Activated CD8-positive, alpha-beta memory T cell treated with anti-CD3 and anti-CD28 coated beads for 1 hour (primary cell): ENCODE results near the gene CDC42.

Experiments used
- DNase-seq, 2 donors: peaks; one replicate each; pipeline ENCODE4 v3.0.0-alpha.2; 2020; ENCODE audit warnings: low read depth in 1 of 2; ENCODE audit errors: extremely low read depth in 1 of 2

The CDC42 gene

DNA sequence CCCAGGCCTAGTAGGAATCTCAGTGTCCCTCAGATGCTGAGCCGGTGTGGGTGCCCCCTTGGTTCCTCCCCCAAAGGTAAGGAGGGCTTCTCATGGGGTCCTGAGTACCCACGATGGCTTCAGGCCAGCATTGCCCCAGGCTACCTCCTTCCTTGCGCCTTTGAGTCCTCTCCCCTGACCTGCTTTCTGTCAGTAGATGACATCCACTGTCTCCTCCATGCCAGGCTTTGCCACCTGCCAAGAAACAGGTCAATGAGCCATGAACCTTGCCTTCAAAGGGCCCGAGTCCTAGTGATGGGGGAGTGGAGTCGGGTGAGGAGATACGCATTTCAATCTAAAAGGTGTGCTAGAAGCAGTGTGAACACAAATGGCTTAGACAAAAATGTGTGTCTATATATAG is 74.7 kb downstream of the CDC42 start:
- DNase-seq, result no peak

DNA sequence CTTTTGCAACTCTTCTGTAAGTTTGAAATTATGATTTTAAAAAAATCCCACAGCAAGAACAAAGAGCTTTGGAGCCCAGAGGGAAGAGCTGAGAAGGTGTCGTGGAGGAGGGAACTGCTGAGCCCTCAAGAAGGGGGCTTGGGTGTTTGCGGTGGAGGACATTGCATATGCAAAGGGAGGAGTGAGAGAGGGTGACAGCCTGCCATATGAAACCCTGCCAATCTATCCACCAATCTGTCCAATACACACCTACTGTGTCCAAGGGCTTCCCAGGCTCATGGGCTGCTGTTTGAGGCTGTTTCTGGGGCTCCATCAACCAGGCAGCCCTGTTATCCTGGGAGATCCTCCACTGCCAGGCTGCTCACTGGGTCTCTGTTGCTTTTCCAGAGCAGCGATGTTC is 75.2 kb downstream of the CDC42 start:
- DNase-seq, result no peak

DNA sequence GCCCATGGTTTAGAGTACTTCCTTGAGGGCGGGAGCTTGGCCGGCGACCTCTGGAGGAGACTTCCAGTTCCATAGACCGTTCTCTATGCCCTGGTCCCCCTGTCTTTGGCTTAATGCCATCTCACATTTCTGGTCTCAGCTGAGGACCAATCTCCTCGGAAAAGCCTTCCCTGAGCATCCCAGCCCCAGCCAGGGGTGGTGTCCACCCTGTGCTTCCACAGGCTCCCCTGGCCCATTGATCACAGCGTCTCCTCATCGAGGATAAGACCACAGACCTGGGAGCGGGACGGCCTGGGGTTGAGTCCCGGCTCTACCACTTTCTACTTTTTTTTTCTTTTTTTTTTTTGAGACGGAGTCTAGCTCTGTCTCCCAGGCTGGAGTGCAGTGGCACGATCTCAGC is 75.9 kb downstream of the CDC42 start:
- no peak for DNase-seq

DNA sequence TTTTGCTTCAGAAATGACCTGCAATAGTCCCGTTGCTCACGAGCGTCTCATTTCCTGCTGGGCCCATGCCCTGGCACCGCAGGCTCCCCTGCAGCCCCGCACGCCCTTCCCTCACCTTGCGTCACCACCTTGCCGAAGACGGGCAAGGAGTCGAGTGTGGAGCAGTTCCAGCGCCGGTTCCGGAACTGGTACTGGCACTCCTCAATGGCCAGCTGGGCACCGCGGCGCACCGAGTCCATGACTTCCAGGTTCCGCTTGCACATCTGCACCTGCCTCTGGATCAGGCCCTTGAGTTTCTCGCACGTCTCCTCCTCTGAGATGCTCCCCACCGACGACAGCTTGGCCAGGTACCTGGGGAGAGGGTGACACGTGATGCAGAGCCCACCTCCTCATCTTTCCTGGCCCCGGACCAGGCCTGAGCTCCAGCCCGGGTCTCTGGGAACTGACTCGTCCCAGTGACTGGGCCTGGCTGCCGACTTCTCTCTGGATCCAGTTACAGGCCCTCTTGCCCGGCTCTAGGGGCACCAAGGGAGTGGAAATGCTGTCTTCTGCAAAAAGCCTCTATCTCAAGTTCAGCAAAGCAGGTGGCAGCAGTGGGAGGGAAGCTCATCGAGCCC is 77.1 kb downstream of the CDC42 start:
- no peak for DNase-seq

DNA sequence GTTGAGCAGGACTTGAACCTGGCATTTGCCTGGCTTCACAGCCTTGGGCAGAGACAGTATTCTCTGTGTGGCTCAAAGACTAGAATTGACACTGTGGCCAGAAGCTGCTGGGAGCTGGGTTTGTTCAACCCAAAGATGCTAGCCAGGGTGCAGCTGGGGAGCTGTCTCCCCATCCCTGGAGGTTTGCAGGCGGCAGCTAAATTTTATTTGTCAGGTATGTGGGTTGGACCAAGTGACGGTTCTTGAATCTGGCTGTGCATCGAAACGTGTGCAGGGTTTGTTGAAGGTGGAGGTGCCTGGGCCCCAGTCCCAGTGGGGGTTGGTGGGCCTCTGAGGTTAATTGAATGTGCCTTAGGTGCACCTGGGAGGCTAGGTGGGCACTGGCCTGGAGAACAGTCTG is 78.6 kb downstream of the CDC42 start:
- no peak for DNase-seq

DNA sequence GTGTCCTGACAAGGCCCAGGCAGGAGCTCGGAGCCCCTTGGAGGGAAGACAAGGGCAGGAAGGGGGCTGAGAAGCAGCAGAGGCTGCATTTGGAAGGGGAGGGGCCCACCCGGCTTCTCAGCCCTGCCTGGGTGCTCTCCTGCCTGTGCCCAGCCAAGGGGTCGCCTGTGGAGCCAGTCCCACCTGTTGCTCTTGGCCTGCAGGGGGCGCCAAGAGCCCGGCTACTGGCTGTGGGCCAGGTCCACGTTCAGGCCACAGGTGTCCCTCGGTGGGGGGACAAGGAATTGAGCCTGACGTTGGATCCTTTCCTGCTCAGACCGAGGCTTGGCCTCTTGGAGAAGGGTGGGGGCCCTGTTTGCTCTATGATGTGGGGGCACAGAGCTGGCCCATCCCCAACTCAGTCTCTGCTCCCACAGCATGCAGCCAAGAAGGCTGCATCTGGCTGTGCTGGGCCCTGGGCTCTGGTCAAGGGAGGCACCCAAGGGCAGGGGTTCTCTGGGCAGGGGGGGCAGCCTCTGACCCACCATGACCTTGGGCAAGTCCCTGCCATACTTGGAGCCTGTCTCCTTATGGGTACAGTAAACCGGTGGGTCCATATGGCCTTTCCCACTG is 79.5 kb downstream of the CDC42 start:
- peak in 1 of 2 donors; percentile 41 for DNase-seq

DNA sequence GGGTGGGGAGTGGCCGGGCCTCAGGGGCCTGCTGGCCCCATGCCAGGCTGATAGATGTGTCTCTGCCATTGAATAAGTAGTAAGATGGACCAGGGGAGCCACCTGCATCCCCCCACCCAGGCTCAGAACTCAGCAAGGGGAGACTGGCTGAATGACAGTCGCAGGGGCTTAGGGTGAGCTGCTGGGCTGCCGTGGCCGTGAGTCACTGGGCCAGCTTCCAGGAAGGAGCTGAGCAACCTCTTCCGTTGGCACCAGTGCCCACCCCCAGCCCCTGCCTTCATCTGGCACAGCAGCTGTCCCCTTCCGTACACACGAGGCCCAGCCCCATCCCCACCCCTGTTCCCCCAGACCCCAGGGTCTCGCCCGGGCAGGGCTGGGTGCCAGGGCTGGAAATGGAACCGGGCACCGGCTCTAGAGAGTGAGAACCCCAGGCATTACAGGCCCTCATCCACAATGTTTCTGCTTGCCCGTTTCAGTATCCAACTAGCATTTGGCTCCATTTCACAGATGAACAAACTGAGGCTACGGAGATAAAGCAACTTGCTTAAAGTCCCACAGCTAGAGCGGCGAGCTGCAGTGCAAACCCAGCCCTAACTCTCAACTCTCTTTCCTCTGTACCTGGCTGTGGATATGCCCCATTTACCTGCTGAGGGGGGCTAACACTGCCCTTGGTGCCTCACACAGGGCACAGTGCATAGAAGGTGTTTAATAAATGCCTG is 80.2 kb downstream of the CDC42 start:
- DNase-seq, result no peak

DNA sequence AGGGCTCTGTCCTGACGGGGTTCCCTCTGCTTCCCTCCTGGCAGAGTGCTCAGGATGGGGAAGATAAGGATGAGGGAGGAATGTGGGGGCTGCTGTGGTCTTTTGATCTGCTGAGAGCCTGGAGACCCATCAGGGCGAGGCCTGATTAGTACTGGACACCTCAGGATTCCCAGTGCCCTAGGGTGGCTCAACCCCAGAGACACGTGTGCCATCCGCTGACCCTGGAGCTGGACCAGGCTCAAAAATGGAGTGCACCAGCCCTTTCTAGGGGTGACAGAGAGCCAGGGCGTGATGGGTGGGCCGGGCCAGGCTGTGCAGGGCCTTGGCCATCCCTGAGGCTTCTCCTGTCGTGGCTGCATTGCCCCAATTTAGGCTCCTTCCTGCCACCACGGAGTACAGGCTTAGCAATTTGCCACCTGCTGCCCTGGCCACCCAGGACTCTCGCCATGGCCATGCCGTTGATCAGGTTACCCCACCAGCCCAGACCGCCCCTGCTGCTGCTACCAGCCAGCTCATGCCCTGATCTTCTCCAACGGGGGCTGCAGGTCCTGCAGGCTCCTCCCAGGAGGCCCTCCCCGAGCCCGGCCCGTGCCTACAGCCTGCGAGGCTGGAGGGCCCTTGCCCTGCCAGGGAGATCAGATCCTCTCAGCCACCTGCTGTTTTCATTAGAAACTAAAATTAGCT is 80.9 kb downstream of the CDC42 start:
- no peak for DNase-seq

DNA sequence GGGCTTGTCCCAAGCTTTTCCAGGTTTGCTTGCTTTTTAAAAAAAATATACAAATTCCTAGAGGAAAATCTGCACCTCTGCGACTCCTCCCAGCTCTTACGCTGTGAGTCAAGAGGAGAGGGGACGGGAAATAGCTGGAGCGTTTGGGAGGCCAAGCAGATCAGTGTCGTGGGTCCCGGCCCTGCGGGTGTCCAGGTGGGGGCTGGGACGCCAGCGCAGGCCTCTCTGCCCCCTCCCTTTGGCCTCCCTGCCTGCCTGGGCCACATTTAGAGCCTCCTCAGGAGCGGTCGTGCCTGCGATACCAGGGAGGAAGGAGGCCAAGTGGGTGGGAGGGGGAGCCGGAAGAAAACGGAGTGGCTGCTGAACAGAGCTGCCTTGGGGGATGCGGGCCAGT is 81.4 kb downstream of the CDC42 start:
- no peak for DNase-seq

DNA sequence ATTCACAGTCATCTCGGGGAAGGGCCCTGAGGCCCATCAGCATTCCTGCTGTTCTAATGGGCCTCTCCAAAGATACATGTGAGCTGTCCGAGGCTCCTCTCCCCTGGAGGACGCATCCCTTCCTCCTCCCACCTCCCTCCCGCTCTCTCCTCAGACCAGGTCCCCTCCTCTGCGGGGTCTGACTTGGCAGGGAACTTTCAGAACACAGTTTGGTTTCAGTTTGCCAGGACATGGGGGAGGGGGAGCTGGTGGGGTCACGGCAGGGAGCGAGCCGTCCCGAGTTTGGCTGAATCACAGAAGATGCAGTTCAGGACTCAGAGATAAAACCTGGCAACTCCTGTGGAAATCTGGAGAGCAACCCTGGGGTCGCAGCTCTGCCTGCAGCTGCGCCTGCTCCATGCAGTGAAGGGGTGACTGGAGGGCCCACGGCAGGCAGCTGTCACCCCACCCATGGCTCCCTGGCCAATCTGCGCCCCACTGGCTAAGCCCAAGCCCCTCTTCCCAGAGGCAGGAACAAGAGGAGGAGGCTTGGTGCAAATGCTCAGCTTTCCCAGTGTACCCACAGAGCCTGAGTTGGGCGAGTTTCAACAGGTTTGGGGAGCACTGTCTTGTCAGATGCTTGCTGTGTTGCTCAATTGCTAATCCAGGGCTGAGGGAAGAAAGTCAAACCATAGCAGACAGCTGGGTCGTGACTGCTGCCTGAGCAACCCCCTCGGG is 84.7 kb downstream of the CDC42 start:
- no peak for DNase-seq

DNA sequence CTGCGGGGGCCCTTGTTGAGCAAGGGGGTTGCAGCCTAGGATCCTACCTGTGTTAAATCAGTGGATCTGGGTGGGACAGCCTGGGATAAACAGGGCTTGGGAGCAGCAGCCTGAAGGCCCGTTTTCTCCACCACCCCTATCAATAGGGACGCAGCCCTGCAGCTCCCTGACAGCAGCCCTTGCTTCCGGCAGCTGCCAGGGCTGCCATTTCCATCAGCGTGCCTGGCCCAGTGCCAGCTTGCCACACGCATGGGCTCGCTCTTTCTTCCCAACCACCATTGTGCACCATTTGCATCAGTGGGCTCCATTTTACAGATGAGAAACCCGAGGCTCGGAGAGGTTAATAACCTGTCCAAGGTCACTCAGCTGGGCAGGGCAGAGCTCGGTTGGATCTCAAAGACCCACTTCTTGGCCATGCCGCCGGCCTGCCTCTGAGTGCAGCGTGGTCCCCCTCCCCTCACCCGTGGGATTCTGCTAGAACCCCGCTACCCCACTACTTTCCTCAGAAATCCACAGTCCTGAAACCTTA is 86.6 kb downstream of the CDC42 start:
- DNase-seq, result no peak

DNA sequence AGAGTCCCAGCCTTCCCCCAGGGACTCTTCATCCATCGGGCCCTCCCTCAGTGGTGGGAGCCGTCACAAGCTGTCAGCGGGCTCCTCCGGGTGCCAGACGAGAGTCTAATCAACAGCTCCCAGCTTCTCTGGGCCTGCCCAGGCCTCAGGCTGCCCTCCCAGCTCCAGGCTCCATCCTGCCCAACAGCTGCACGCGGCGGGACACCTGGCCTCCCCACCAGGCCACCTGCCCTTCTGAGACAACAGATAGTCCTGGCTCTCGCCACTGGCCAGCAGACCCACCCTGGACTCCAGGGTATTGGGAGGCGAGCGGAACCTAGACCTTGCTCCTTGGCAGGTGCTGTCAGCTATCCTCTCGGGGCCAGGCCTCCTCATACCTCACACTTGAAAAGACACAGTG is 87.3 kb downstream of the CDC42 start:
- DNase-seq, result no peak
